Prostate gland (tissue), 2 donors: Measurements from ENCODE around the gene CCDC86. TPM values are rescaled to one million over a fixed set of nuclear protein-coding genes. Genes with fewer than 3 reads are reported as not detected.

Experiments used
- DNase-seq: peaks from one replicate; pipeline ENCODE4 v3.0.0-alpha.2; 2019; ENCODE audit warnings: low spot score
- H3K27ac ChIP-seq, 2 donors: fragments of 200-600 bp; sonication (generic); 2 replicates each; pipeline ENCODE4 v1.5.1; 2017 to 2019
- H3K27me3 ChIP-seq: fragments of 200-600 bp; sonication (generic); replicated peaks from 2 replicates; pipeline ENCODE4 v1.5.1; 2019; ENCODE audit not compliant: insufficient read depth
- H3K36me3 ChIP-seq, 2 donors: fragments of 200-600 bp; sonication (generic); 1 replicate in 1 of 2; 2 replicates in 1 of 2; pipeline versions ENCODE4 v1.5.1 to v1.8.1; 2017 to 2019
- H3K4me1 ChIP-seq: fragments of 200-600 bp; sonication (generic); replicated peaks from 2 replicates; pipeline ENCODE4 v1.5.1; 2019
- H3K4me3 ChIP-seq, 2 donors: fragments of 200-600 bp; sonication (generic); 2 replicates each; pipeline ENCODE4 v1.5.1; 2017 to 2019
- H3K9me3 ChIP-seq: fragments of 200-600 bp; sonication (generic); 2 replicates; pipeline ENCODE4 v1.5.1; 2017
- POLR2A ChIP-seq: fragments of 450-650 bp; IDR thresholded peaks from one replicate; pipeline ENCODE4 v1.6.1; 2016; ENCODE audit warnings: antibody characterized with exemption, mild to moderate bottlenecking
- POLR2AphosphoS5 ChIP-seq: sonication (generic); formaldehyde crosslinking; IDR thresholded peaks from one replicate; pipeline ENCODE4 v1.6.1; 2017; ENCODE audit warnings: antibody characterized with exemption
- WGBS: methylation state at CpG from one replicate; pipeline ENCODE4 v1.1.5; 2018; 5-methylcytosine and 5-hydroxymethylcytosine counted together
- intact Hi-C: fragments of 100-400 bp; cut with DNase I; formaldehyde crosslinking; loops from one replicate; pipeline ENCODE4 v1.14.2; 2022
- total RNA-seq, 2 donors: library from RNA; depleted of rRNA; stranded (reverse); fragments of >200 nt; gene quantifications; one replicate each; pipeline ENCODE4 v1.1.0, GENCODE V29; 2016
- TF ChIP-seq, protein P1 (sequence below), 4 experiments: fragments of 200-600 bp in 2 of 4; fragments of 450-650 bp in 2 of 4; sonication (generic) in 2 of 4; IDR thresholded peaks; 1 replicate in 3 of 4; 2 replicates in 1 of 4; pipeline ENCODE4 v1.5.1; 2016 to 2019; ENCODE audit warnings: antibody characterized with exemption in 4 of 4, mild to moderate bottlenecking in 2 of 4, moderate library complexity in 2 of 4

Gene CCDC86
- total RNA-seq, 2 donors from 2014 or later: 48.7 to 56.7 TPM

DNA sequence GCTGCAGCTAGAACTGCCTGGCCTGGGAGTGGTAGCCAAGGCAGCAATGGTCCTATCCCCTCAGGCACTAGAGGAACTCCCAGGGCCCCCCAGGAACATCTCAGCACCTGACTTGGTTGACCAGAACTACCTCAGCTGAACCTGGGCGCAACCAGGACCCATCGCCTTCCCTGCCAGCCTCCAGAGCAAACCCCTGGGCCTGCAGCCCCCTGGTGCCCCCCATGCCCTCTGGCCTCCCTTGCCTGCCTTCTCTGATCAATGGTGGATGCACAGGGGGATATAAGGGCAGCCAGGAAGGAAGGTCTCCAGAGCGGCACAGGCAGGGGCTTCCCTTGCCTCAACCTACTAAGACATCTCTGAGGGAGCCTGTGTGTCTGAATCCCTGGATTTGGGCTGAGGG lies 43.3 kb upstream of the CCDC86 start:
- intact Hi-C loops: no loop called here
- WGBS: 97% methylated on average over 3 of the region's 3 CpGs
- no peak for DNase-seq

DNA sequence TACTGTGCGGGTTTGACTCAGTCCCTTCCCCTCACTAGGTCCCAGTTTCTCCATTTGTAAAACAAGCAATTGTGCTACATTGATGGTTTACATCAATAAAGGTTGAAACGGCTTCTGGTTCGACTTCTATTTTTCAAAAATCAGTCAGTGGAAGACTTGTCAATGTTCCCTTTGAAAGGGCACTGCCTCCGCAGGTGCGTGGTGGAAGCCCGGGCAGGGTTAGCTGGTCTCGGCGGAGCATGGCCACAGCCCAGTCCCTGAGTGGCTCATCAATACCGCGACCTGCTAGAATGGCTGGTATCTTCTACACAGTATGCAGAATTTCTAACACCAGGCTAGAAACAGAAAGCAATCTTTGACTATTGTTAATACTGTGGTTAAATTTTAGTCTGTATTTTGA lies 40.7 kb upstream of the CCDC86 start:
- DNase-seq: no peak
- no peaks in the 10 kb centered on the region for H3K27me3 ChIP-seq
- H3K27ac ChIP-seq: no peak overlapping the region
- 92% methylated on average over 10 of the region's 10 CpGs for WGBS
- H3K4me1 ChIP-seq: no peaks in the 10 kb centered on the region
- H3K4me3 ChIP-seq: no peak overlapping the region
- intact Hi-C loops: no loop called here
- no peaks in the 10 kb centered on the region for H3K36me3 ChIP-seq
- H3K9me3 ChIP-seq: no peaks in the 10 kb centered on the region
- TF ChIP-seq POLR2A (no peak), POLR2AphosphoS5 (no peak)
- TF ChIP-seq, protein P1, sequence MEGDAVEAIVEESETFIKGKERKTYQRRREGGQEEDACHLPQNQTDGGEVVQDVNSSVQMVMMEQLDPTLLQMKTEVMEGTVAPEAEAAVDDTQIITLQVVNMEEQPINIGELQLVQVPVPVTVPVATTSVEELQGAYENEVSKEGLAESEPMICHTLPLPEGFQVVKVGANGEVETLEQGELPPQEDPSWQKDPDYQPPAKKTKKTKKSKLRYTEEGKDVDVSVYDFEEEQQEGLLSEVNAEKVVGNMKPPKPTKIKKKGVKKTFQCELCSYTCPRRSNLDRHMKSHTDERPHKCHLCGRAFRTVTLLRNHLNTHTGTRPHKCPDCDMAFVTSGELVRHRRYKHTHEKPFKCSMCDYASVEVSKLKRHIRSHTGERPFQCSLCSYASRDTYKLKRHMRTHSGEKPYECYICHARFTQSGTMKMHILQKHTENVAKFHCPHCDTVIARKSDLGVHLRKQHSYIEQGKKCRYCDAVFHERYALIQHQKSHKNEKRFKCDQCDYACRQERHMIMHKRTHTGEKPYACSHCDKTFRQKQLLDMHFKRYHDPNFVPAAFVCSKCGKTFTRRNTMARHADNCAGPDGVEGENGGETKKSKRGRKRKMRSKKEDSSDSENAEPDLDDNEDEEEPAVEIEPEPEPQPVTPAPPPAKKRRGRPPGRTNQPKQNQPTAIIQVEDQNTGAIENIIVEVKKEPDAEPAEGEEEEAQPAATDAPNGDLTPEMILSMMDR (IDR thresholded peaks at IDR 0.05): no peak

More for the DNA sequence above, 43.3 kb upstream of the CCDC86 start:
- TF ChIP-seq POLR2A (no peak), POLR2AphosphoS5 (no peak)
- TF ChIP-seq, protein P1 (IDR thresholded peaks at IDR 0.05): no peak
- Histone ChIP-seq H3K27ac (no peak overlapping the region), H3K27me3 (no peaks in the 10 kb centered on the region), H3K4me1 (no peaks in the 10 kb centered on the region), H3K36me3 (no peaks in the 10 kb centered on the region), H3K4me3 (no peak overlapping the region), H3K9me3 (no peaks in the 10 kb centered on the region)

- no peak overlapping the region for H3K27ac ChIP-seq
- no peak for DNase-seq
- H3K4me3 ChIP-seq: no peak overlapping the region
- no peaks in the 10 kb centered on the region for H3K36me3 ChIP-seq
- intact Hi-C loops: no loop called here
- 78% methylated on average over 7 of the region's 7 CpGs for WGBS
- H3K4me1 ChIP-seq: no peaks in the 10 kb centered on the region
- TF ChIP-seq POLR2A: no peak
- TF ChIP-seq, protein P1 (IDR thresholded peaks at IDR 0.05): no peak
- no peak for TF ChIP-seq POLR2AphosphoS5
- H3K9me3 ChIP-seq: no peaks in the 10 kb centered on the region
- no peaks in the 10 kb centered on the region for H3K27me3 ChIP-seq
Measured at GRCh38 chr11:60803273-60803936, 38.5 kb upstream of the CCDC86 start.

GRCh38 chr11:60809249-60809648 lies 32.7 kb upstream of the CCDC86 start:
- Histone ChIP-seq H3K27me3 (no peaks in the 10 kb centered on the region), H3K27ac (no peak overlapping the region), H3K36me3 (no peaks in the 10 kb centered on the region), H3K9me3 (no peaks in the 10 kb centered on the region), H3K4me3 (no peak overlapping the region), H3K4me1 (no peaks in the 10 kb centered on the region)
- no peak for DNase-seq
- intact Hi-C loops: no loop called here
- WGBS: 59% methylated on average over 3 of the region's 3 CpGs
- TF ChIP-seq, protein P1 (IDR thresholded peaks at IDR 0.05): no peak
- TF ChIP-seq POLR2AphosphoS5 (no peak), POLR2A (no peak)

GRCh38 chr11:60809691-60810090 lies 32.2 kb upstream of the CCDC86 start:
- no peak for DNase-seq
- no peaks in the 10 kb centered on the region for H3K27me3 ChIP-seq
- no peaks in the 10 kb centered on the region for H3K9me3 ChIP-seq
- TF ChIP-seq POLR2AphosphoS5 (no peak), POLR2A (no peak)
- TF ChIP-seq, protein P1 (IDR thresholded peaks at IDR 0.05): no peak
- no peaks in the 10 kb centered on the region for H3K36me3 ChIP-seq
- 76% methylated on average over 11 of the region's 11 CpGs for WGBS
- no peak overlapping the region for H3K4me3 ChIP-seq
- intact Hi-C loops: no loop called here
- H3K4me1 ChIP-seq: no peaks in the 10 kb centered on the region
- no peak overlapping the region for H3K27ac ChIP-seq
